Skeletal muscle cell (primary cell): ENCODE data around the gene CDR2.
"Not testable (repeated sequence)": the region's sequence is repeated elsewhere in the genome, so short reads cannot be mapped to it uniquely, and the experiment has no call there.

ENCODE experiments used
- DNase-seq: peaks from one replicate; pipeline ENCODE4 v3.0.0-alpha.2; 2010; ENCODE audit warnings: low read depth
- H3K4me3 ChIP-seq: 2 replicates; pipeline ENCODE4 v1.5.1; 2011; ENCODE audit warnings: low read depth, mild to moderate bottlenecking, control low read depth, low read length, moderate library complexity

The CDR2 gene

DNA sequence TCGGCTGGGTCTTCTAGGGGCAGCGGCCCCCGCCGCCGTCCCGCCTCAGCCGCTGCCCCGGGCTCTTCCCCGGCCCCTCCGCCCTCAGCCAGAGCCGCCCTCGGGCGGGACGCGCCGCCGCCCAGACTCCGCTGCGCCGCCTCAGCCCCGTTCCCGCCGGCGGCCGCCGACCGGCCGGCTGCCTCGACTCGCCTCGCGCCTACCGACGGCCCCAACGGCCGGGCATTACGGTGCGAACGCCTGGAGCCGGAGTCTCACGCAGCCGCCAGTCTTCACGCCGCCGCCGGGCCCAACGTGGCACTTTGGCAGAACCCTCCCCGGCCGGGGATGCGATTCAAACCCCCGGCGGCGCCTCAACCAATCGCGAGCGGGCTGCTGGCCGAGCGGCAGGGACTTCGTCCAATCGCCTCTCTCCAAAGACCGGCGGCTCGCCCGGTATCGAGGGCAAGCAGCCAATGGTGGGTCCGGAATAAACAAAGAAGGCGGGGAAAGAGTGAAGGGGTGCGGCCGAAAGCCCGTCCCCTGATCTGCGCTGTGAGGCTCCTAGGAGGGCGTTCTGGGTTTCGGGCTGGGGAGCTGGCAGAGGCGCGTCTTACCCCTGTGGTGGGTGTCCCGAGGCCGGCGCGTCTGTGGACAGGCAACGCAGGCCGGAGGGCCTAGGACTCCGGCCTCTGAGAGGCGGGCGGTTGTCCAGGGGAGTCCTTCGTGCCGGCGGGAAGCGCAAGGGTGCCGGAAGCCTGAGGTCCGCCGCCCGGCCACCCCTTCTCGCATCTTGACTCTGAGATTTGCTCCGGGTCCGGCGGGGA, at the start of gene CDR2:
CDR2 (minus strand) TSS at position 309 of the 806 bp plus-strand sequence. CDS start 310 bp downstream, outside the sequence.
- peak; percentile 80 for DNase-seq
- H3K4me3 ChIP-seq: peak within 1 kb of the TSS; percentile 91

DNA sequence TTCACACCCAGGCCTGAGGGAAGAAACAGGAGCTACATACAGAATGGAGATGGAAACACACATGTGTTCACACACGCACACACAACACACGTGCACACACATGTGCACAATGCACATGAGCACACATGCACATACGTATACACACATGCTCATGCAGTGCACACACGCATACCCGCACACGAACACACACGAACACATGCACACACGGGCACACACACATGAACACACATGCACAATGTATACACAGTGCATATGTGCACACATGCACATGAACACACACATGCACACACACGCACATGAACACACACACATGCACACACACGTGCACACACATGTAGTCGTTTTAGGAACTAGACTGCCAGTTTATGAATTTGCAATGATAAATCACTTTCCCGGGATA, 49.3 kb upstream of the CDR2 start:
- H3K4me3 ChIP-seq: no peak overlapping the region
- no peak for DNase-seq

DNA sequence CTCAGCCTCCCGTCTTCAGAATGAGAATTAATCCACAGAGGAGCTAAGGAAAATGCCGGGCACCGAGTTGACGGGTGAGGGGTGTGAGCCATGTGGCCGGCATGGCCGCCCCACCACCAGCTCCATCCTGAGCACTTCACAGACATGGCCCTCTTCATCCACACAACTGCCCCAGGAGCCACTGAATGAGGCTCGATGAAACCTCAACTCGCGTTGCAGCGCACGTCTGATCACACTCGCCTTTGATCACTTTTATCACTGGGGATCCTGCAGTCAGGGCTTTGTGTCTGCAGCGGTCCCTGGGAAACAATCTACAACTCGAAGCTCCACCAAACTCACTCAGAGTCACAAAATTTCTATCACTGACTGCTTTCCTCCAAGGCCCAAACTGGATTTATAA, 46.7 kb upstream of the CDR2 start:
- DNase-seq: no peak
- no peak overlapping the region for H3K4me3 ChIP-seq

DNA sequence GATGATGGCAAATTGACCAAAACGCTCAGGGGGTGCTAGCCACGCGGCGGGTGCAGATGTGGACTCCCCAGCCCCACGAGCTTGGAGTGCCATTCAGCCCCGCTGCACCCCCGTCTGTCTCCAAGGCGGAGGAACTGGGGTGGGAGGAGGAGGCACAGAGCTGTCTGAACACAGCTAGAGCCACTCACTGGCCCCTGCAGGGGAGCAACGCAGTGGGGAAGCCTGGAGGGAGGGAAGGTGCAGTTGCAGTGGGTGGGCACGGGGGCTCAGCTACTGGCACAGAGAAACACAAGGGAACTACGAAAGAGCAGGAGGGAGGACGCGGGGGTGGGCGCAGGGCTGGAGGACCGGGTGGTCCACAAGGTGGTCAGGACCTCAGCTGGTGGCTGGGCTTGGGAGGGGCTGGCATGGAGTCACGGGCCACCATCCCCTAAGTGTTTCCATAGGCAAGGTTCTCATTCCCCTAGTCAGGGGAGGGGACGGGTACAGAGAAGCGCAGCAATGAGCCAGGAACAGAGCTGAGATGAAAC, 46.3 kb upstream of the CDR2 start:
- DNase-seq: no peak

DNA sequence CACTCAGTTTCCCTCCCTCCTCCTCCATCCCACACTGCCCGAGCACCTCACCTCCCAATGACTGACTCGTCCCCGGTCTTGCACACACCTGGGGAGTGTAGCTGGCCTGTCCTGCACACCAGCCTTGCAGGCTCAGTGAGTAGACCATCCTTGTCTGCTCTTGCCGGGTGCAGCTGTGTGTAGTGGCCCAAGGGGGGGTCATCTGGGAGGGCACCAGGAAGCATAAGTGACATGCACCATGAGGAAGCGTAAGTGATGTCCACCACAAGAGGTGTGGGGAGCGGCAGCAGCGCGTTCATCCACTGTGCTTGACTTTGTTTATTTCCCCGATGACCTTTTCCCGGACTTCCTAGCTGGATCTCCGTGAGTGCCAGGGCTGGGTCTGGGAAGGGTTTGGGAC, 45.5 kb upstream of the CDR2 start:
- no peak overlapping the region for H3K4me3 ChIP-seq
- no peak for DNase-seq

More for the DNA sequence above, 46.3 kb upstream of the CDR2 start:
- no peak overlapping the region for H3K4me3 ChIP-seq

DNA sequence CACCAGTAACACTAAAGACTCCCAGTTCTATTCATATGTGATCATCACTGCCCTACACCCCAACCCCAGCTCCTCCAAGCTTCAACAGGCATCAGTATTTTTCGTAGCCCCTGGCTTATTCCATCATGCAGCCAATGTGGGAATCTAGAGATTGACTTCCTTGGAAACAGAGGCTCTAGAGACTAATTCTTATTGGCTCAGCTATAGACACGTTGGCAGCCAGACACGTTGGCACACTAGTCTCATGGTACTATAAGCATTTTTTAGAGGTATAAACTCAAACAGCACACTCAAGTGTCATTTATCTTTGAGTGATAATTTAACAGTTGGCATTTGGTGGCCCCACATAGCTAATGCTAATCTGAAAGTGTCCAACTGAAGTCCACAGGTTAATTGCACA, 44.4 kb upstream of the CDR2 start:
- no peak for DNase-seq
- no peak overlapping the region for H3K4me3 ChIP-seq

DNA sequence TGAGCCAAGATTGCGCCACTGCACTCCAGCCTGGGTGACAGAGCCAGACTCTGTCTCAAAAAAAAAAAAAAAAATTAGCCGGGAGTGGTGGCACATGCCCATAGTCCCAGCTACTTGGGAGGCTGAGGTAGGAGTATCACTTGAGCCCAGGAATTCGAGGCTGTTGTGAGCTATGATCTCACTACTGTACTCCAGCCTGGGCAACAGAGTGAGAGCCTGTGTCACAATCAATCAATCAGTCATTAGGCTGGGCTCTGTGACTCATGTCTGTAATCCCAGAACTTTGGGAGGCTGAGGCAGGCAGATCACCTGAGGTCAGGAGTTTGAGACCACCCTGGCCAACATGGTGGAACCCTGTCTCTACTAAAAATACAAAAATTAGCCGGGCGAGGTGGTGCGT, 43.4 kb upstream of the CDR2 start:
- not testable (repeated sequence) for H3K4me3 ChIP-seq, DNase-seq

DNA sequence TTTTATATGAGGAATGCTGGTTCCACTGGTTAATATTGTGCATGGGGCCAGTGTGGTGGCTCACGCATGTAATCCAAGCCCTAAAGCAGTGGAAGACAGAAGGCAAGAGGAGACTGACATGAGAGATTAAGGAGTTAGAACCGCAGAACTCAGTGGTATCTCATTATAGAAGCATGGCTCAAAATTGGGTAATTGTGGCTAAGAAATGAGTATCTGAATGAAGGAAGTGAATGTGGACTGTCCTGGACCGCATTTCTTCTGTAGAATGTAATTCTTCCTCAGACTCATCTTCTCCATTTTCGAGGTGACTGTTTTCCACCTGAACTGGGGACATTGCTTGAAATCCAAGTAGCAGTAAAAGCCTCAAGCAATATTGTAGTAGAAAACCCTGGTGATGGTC, 42.6 kb upstream of the CDR2 start:
- no peak for DNase-seq
- H3K4me3 ChIP-seq: no peak overlapping the region

DNA sequence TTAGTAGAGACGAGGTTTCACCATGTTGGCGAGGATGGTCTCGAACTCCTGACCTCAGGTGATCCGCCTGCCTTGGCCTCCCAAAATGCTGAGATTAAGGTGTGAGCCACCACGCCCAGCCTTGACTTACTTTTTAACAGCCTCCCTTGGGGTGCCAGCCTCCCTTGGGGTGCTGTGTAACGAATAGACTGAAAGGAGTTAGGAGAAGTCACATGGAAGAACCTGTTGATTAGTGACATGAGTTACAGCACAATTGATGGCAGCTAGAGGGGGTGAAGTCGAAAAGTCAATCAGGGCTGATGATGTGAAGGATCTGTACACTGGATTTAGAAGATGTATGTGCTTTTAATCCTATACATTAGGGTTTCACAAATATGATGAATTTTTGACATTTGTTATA, 39.4 kb upstream of the CDR2 start:
- no peak overlapping the region for H3K4me3 ChIP-seq
- no peak for DNase-seq

DNA sequence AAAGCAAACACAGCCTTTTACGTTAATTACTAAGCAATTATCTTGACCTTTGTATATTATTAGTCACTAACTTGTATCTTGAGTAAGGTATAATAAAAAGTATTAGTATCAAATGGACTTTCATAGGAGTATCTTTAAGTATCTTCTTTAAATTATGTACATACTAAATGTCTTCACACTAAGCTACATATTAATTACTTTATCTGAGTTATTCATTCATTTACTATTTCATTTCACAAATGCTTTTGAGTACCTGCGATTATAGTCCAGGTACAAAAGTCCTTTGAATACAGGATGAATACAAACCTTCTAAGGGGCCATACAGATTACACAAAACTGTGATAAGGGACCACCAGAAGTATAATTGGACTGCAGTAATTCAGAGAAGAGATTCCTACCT, 33.1 kb upstream of the CDR2 start:
- no peak overlapping the region for H3K4me3 ChIP-seq
- DNase-seq: no peak

DNA sequence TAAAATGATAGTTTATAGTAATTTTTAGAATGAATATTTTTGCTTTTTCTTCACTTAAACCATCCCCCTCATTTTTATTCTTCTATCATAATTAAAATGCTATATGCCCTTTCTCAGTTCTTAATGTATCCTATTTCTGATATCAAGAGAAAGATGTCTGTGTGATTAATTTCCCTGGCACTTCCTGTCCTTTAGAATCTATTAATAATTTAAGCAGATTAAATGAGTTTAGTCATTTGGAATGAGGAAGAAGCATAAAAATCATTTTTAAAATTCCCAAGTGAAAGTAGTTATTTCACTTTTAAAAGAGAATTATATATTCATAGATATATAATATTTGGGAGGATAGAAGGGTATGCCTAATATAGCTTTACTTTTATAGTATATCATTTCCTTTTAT, 27.8 kb upstream of the CDR2 start:
- no peak overlapping the region for H3K4me3 ChIP-seq
- no peak for DNase-seq

DNA sequence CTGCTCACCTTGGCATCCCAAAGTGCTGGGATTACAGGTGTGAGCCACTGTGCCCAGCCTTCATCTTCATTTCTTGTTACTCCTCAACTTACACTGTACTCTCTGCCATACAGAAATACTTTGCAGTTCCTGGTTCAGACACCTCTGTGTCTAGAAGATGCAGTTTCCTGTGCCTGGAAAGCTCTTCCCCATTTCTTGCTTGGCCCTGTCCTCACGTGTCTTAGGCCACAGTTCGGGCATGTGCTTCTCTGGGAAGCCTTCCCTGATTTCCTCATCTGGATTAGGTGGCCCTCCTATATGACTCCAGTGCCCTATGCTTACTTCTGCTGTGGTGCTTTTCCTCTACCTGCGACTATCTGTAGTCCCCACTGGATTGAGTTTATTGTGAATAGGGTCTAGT, 26.5 kb upstream of the CDR2 start:
- DNase-seq: no peak

DNA sequence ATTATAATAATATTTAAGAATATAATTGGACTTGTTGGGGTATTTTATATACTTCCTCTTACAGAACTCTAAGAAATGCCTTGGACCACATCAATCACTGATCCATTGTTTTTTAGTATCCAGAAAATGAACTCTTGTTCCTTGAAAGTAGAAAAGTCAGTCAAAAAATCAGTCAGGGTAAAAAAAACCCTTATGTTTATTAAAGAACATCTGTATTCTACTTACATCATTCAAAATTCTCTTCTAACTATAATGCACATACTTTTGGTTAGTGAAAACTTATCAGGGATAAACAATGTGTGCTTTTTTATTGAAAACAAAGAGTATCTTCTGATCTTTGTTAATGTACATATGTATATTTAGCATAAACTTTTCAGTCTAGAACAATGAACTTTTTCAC, 23.5 kb upstream of the CDR2 start:
- H3K4me3 ChIP-seq: no peak overlapping the region
- no peak for DNase-seq

More for the DNA sequence above, 26.5 kb upstream of the CDR2 start:
- no peak overlapping the region for H3K4me3 ChIP-seq

DNA sequence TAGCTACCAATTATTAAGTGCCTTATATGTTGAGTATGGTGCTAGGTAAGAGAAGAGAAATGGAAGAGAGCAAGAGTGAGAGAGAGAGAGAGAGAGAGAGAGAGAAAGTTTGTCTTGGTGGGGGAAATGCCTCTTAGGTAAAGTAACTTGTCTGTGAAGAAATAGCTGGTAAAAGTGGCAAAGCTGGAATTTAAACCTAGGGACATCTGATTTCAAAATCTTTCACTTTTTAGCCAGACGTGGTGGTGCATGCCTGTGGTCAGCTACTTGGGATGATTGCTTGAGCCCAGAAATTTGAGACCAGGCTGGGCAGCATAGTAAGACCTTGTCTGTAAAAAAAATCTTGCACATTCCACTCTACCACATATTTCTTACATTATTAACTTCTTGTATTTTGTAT, 23.0 kb upstream of the CDR2 start:
- no peak overlapping the region for H3K4me3 ChIP-seq
- peak; percentile 79 for DNase-seq

DNA sequence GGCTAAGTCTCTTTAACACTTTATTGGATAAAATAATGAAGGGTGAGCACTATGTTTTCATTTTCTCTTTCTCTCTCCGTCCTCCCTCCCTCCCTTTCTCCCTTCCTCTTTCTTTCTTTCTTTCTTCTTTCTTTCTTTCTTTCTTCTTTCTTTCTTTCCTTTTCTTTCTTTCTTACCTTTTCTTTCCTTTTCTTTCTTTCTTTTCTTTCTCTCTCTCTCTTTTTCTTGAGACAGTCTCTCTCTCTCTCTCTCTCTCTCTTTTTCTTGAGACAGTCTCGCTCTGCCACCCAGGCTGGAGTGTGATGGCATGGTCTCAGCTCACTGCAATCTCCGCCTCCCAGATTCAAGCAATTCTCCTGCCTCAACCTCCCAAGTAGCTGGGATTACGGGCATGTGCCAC, 21.5 kb upstream of the CDR2 start:
- no peak for DNase-seq
- no peak overlapping the region for H3K4me3 ChIP-seq

DNA sequence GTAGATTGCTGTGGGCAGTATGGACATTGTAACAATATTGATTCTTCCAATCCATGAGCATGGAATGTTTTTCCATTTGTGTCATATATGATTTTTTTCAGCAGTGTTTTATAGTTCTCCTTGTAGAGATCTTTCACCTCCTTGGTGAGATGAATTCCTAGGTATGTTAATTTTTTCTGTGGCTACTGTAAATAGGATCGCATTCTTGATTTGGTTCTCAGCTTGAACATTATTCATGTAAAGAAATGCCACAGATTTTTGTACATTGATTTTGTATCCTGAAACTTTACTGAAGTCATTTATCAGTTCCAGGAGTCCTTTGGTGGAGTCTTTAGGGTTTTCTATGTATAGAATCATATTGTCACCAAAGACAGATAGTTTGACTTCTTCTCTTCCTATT, 19.7 kb upstream of the CDR2 start:
- no peak overlapping the region for H3K4me3 ChIP-seq
- DNase-seq: no peak

DNA sequence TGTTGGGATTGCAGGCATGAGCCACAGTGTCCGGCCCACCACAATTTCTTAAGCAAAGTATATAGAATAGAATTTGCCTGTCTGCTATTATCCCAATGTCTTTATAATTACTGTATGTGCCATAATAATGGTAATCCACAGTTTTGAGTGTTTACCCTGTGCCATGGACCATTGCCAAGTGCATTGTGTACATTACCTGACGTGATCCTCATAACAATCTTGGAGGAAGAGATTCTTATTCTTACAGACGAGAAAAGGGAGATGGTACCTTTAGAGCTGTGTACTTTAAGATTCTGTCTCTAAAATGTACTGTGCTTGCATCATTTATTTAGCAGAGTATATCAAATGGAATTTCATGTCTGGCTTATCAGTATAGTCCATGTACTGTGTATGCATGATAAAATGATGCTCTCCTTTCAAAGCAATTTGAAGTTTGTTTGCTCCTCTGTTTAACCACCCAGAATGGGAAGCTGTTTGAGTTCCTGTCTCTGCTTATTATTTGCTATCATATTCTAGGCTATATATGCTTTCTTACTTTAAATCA, 13.8 kb upstream of the CDR2 start:
- no peak overlapping the region for H3K4me3 ChIP-seq
- no peak for DNase-seq

DNA sequence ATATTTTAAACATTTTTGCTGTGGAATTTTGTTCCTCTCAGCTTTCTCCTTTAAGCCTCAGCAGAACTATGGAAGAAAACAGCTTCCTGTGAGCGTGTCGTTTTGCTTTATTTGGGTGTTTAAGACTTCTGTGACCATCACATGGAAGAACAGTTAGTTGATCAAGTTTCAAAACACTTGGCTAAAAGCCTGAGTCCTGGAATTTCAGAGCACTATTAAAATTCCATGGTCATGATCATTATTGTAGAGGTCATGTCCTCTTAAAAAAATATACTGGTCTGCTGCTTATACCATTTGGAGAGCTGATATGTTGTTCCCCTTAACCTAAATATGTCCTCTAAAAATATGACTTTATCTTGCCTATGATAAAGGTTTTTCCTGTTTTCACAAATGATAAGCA, 12.6 kb upstream of the CDR2 start:
- H3K4me3 ChIP-seq: no peak overlapping the region
- peak; percentile 69 for DNase-seq

DNA sequence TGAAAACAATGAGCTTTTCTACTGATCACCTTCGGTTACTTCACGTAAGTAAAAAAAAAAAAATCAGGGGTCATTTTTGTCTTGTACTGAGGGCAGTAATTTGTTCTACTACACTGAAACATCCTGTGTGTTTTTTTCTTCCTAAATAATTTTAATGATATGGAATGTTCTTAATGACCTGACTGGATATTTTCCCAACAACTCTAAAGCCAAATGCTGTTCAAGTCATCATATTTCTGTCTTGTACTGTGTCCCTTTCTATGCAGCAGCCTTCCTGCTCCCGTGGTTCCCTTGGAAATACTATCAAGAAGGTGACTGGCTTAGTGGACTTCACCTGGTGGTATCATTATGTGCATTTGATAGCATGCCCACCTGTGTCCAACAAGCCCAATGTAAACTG, 10.8 kb upstream of the CDR2 start:
- DNase-seq: no peak
- H3K4me3 ChIP-seq: no peak overlapping the region

DNA sequence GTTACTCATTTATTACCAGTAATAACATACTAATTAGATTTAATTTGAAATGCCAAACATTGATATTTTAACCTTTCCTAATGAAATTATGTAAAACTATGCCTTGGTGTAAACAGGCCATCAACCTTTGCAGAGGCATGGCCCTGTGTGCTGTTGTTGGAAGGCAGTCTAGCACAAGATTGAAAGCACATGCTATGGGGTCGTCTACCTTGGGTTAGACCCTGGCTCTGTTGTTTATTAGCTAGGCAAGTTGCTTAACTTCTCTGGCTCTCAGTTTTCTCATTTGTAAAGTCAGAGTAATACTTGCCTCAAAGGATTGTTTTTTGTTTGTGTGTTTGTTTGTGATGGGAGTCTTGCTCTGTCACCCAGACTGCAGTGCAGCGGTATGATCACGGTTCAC, 9.4 kb upstream of the CDR2 start:
- DNase-seq: no peak
- H3K4me3 ChIP-seq: no peak overlapping the region

DNA sequence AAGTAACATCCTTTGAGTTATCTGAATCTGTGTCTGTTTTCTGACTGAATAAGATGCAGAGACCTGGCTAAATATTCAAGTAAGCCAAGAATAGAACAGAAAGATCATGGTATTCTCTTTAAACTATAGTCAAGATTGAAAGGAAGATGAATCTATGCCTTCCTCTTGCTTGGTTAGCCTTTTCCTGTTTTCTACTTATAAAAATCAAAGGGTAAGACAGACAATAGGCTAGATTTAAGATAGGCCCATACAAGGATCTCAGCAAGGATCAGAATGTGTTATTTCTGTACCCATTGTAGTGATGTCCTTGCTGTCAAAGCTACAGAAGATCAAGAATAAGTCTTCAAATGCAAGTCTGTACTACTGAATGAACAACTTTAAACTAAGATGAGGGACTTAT, 7.0 kb upstream of the CDR2 start:
- H3K4me3 ChIP-seq: no peak overlapping the region

More for the DNA sequence above, 7.0 kb upstream of the CDR2 start:
- no peak for DNase-seq
